Activated B cell treated with CpG ODN at 0.5 μM for 24 hours (primary cell): ENCODE measurements around the gene ELL. TPM values are rescaled to one million over a fixed set of nuclear protein-coding genes. Genes with fewer than 3 reads are reported as not detected.
A peak's percentile ranks its signal among the peaks of the same experiment; 100 is the strongest.

ENCODE experiments used
- ATAC-seq: fragments of 200-7000 bp; cut with Tn5 transposase; one replicate; pipeline ENCODE4 v1.10.0; 2021; ENCODE audit warnings: low read depth, mild to moderate bottlenecking, moderate library complexity
- CTCF ChIA-PET: fragments of 350-600 bp; sonication (Branson Sonifier 250); formaldehyde crosslinking; loops from one replicate; lab custom pipeline; 2021; ENCODE audit warnings: antibody characterized with exemption; lab: Charles Lee
- POLR2A ChIA-PET: fragments of 350-600 bp; sonication (Branson Sonifier 250); formaldehyde crosslinking; loops from one replicate; lab custom pipeline; 2021; ENCODE audit warnings: antibody characterized with exemption; lab: Charles Lee
- DNase-seq: peaks from one replicate; pipeline ENCODE4 v3.0.0; 2022
- H3K27ac Mint-ChIP-seq: one replicate; pipeline ENCODE4 v1.8.0; 2020; ENCODE audit warnings: mixed read lengths
- H3K27me3 Mint-ChIP-seq: one replicate; pipeline ENCODE4 v1.8.0; 2021; ENCODE audit warnings: mixed read lengths
- H3K36me3 Mint-ChIP-seq: one replicate; pipeline ENCODE4 v1.8.0; 2021; ENCODE audit warnings: low read depth, mixed read lengths
- H3K4me1 Mint-ChIP-seq: one replicate; pipeline ENCODE4 v1.8.0; 2021; ENCODE audit warnings: mixed read lengths
- H3K4me3 Mint-ChIP-seq: one replicate; pipeline ENCODE4 v1.8.0; 2020; ENCODE audit warnings: mild to moderate bottlenecking, mixed read lengths
- H3K9me3 Mint-ChIP-seq: one replicate; pipeline ENCODE4 v1.8.0; 2020; ENCODE audit warnings: mixed read lengths
- intact Hi-C: fragments of 100-400 bp; cut with micrococcal nuclease; formaldehyde crosslinking; loops from one replicate; pipeline ENCODE4 v1.15.1; 2024
- total RNA-seq: library from RNA; stranded (reverse); gene quantifications from 2 replicates; pipeline ENCODE4 v1.2.3, GENCODE V29; 2022
- TF ChIP-seq, protein P1 (sequence below): fragments of 200-600 bp; IDR thresholded peaks from one replicate; pipeline ENCODE4 v1.8.0; 2022; ENCODE audit warnings: antibody characterized with exemption, mild to moderate bottlenecking

The ELL gene
- total RNA-seq, 1 donor from 2014 or later = 32.6 TPM

DNA sequence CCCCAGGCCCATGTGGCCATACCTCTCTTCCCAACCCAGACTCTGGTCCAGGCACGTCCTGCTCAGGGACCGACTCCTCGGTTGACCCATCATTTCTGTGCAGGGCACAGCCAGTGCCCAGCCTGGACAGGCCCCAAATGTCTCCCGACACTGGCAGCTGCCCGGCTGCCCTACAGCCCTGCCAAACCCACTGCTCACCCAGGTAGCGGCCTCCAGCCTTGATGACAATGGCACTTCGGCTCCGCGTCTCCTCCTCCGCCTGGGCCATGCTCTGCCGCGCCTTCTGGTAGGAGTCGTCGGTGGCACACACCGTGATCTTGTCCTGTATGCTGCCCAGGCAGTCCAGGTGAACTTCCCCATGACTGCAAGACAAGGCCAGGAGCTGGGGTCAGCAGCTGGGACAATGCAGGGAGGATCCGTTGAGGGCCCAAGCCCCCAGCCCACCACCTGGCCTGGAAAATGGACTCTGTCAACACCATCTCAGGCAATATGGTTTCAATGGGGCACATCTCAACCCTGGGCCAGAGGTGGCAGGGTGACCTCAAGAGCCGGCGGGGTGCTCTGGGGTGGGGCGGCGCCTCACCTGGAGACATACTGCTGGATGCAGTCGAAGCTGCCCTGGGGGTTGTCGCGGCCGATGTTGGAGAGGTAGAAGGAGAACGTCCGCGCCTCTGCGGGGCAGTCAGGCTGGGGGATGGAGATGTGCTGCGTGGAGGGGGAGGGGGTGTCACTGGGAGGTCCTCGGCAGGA lies 56.5 kb downstream of the ELL start:
- DNase-seq = no peak
- Mint-ChIP-seq H3K9me3 (no peaks in the 10 kb centered on the region), H3K4me1 (peaks cover 6% of the 10 kb centered on the region), H3K4me3 (no peak overlapping the region), H3K27me3 (no peaks in the 10 kb centered on the region), H3K27ac (no peak overlapping the region), H3K36me3 (peaks cover 45% of the 10 kb centered on the region)
- POLR2A ChIA-PET = no interaction called here
- intact Hi-C loops = loop anchor here (10.0 kb wide), 1 partner anchor 669 kb away; the partner anchor contains the start of gene TMEM161A
- TF ChIP-seq, protein P1, sequence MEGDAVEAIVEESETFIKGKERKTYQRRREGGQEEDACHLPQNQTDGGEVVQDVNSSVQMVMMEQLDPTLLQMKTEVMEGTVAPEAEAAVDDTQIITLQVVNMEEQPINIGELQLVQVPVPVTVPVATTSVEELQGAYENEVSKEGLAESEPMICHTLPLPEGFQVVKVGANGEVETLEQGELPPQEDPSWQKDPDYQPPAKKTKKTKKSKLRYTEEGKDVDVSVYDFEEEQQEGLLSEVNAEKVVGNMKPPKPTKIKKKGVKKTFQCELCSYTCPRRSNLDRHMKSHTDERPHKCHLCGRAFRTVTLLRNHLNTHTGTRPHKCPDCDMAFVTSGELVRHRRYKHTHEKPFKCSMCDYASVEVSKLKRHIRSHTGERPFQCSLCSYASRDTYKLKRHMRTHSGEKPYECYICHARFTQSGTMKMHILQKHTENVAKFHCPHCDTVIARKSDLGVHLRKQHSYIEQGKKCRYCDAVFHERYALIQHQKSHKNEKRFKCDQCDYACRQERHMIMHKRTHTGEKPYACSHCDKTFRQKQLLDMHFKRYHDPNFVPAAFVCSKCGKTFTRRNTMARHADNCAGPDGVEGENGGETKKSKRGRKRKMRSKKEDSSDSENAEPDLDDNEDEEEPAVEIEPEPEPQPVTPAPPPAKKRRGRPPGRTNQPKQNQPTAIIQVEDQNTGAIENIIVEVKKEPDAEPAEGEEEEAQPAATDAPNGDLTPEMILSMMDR = no peak
- CTCF ChIA-PET = no interaction called here
- no peak for ATAC-seq

DNA sequence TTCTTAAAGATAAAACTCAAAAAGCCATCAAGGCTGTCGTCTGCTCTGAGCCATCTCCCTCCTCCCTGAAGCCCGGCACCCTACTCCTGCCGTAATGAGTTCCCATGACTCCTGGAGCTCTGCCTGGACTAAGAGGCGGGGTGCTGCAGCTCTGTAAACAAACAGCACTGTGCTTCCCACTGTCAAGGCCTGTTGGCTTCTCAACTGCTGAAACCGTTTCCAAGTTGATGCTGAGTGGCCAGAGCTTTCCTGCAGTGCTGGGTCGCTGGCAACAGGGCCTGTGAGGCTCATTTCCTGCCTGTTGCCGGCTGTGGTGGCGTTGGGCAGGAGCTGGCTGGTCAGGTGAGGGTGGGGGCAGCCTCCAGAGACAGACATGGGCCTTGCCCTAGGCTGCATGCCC lies 57.2 kb downstream of the ELL start:
- intact Hi-C loops = loop anchor here (10.0 kb wide), 1 partner anchor 670 kb away; the partner anchor contains the start of gene TMEM161A
- Mint-ChIP-seq H3K27ac (no peak overlapping the region), H3K27me3 (no peaks in the 10 kb centered on the region), H3K36me3 (peaks cover 50% of the 10 kb centered on the region), H3K9me3 (no peaks in the 10 kb centered on the region), H3K4me3 (no peak overlapping the region), H3K4me1 (peaks cover 6% of the 10 kb centered on the region)
- TF ChIP-seq, protein P1 = no peak
- no peak for ATAC-seq
- ChIA-PET CTCF (no interaction called here), POLR2A (no interaction called here)
- no peak for DNase-seq

DNA sequence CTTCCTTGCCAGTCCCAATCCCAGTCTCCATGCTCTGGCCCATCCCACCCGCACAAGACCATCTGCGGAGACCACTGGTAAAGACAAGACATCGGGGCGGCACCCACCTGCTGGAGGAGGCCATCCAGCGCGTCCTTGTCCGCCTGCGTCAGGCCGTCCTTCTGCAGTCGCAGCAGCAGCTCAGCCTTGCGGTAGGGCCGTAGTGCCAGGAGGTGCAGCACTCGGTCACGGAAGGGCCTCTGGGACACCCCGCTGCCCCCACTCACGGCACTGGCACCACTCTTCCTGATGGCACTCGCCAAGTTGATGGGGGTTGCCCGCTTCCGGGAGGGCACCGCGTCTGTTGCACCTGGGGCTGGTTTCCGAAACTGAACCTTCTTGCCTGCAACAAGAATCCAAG lies 60.4 kb downstream of the ELL start:
- Mint-ChIP-seq H3K4me3 (no peak overlapping the region), H3K4me1 (peaks cover 2% of the 10 kb centered on the region), H3K9me3 (no peaks in the 10 kb centered on the region), H3K27ac (peak overlapping the region; percentile 16), H3K36me3 (peaks cover 77% of the 10 kb centered on the region), H3K27me3 (no peaks in the 10 kb centered on the region)
- ATAC-seq (no peak), DNase-seq (no peak)
- POLR2A ChIA-PET = interaction anchor here (0.7 to 1.0 kb wide), 5 partner anchors 21 to 182 kb away, joined by 3 to 9 read pairs (median 5); no protein-coding TSS in a partner anchor
- TF ChIP-seq, protein P1 = no peak
- CTCF ChIA-PET = interaction anchor here (0.7 to 1.5 kb wide), 5 partner anchors 9 to 386 kb away, joined by 3 to 8 read pairs (median 4); partner anchors contain the start of genes ELL and KXD1
- intact Hi-C loops = loop anchor here (10.0 kb wide), 1 partner anchor 673 kb away; the partner anchor contains the start of gene TMEM161A

DNA sequence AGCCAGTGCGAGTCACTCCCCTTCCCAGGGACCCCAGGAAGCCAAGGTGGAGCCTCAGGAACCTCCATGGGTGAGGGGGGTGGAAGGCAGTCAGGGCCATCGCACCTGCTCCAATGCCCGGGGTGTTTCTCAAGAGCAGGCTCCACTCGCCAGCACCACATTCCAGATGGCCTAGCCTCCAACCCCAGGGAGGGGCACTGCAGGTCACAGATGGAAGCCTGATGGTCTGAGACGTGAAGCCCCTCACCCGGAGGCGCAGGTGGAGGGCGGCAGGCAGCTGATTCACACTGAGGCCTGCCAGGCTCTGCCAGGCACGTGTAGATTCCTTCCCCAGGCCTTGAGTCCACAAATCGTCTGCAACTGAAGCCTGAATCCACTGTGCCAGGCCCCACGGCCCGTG lies 61.0 kb downstream of the ELL start:
- intact Hi-C loops = loop anchor here (10.0 kb wide), 1 partner anchor 674 kb away; the partner anchor contains the start of gene TMEM161A
- TF ChIP-seq, protein P1 = no peak
- Mint-ChIP-seq H3K9me3 (no peaks in the 10 kb centered on the region), H3K4me3 (no peak overlapping the region), H3K36me3 (peaks cover 79% of the 10 kb centered on the region), H3K27ac (no peak overlapping the region), H3K4me1 (peaks cover 2% of the 10 kb centered on the region), H3K27me3 (no peaks in the 10 kb centered on the region)
- POLR2A ChIA-PET = no interaction called here
- DNase-seq (no peak), ATAC-seq (no peak)
- CTCF ChIA-PET = interaction anchor here (1.3 kb wide), 1 partner anchor 61 kb away, joined by 4 read pairs; the partner anchor contains the start of gene ELL
